ENCODE data around the gene PAK6. TPM values are rescaled to one million over a fixed set of nuclear protein-coding genes. Genes with fewer than 3 reads are reported as not detected.

The PAK6 gene
- polyA plus RNA-seq, 1 donor (not counting 4 experiments of a cell fraction or from before 2014, with no cell fraction given) = 11.5 TPM

DNA sequence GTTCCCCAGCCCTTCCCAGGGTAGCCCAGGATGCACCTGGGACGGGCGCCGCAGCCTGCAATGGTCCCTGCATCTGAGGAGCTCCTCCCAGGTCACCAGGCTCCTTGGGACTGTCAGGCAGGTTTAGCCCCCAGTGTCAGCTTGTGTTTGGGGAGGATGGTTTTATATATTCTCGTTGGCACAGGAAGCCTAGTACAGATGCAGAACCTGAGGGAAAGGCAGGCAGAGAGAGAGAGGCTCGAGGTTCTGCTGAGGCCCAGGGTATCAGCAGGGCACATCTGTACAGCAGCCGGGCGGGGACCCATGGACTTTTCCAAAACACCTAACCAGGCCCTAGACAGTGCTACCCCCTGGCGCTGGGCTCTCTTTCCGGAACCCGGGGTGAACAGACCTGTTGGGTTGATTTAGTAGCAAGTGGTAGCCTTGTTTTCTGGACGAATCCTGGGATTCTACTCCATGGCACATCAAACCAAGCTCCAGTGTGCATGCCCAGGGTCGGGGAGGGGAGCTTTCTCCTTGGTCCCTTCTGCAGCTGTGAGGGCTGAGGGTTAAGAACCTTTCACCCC is 8.6 kb downstream of the PAK6 start:
- dilution Hi-C loops (cut with MboI; ENCODE audit: extremely low pct_ligation_motif_present, low sequenced_read_pairs) = no loop called here

GRCh38 chr15:40248006-40248783 is 9.3 kb downstream of the PAK6 start:
- H3K4me1 ChIP-seq (ENCODE audit: control insufficient read depth, extremely low read depth, insufficient read depth, low read length) = peaks cover 71% of the 10 kb centered on the region
- H3K9me1 ChIP-seq (ENCODE audit: control insufficient read depth, extremely low read depth, insufficient read depth, low read length) = peaks cover 4% of the 10 kb centered on the region
- H3K9ac ChIP-seq (ENCODE audit: control insufficient read depth, extremely low read depth, insufficient read depth, low read length) = no peak overlapping the region
- no peaks in the 10 kb centered on the region for H3K9me3 ChIP-seq (ENCODE audit: control insufficient read depth, low read depth, low read length)
- DNase-seq (ENCODE audit: low read depth, low spot score) (no peak), FAIRE-seq (no peak)
- TF ChIP-seq, protein P1, sequence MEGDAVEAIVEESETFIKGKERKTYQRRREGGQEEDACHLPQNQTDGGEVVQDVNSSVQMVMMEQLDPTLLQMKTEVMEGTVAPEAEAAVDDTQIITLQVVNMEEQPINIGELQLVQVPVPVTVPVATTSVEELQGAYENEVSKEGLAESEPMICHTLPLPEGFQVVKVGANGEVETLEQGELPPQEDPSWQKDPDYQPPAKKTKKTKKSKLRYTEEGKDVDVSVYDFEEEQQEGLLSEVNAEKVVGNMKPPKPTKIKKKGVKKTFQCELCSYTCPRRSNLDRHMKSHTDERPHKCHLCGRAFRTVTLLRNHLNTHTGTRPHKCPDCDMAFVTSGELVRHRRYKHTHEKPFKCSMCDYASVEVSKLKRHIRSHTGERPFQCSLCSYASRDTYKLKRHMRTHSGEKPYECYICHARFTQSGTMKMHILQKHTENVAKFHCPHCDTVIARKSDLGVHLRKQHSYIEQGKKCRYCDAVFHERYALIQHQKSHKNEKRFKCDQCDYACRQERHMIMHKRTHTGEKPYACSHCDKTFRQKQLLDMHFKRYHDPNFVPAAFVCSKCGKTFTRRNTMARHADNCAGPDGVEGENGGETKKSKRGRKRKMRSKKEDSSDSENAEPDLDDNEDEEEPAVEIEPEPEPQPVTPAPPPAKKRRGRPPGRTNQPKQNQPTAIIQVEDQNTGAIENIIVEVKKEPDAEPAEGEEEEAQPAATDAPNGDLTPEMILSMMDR (optimal IDR thresholded peaks at IDR 0.05 in 1 of 3, IDR thresholded peaks at IDR 0.05 in 1 of 3, conservative IDR thresholded peaks at IDR 0.05 in 1 of 3; ENCODE audit: extremely low read depth in 1 of 3, insufficient read depth in 2 of 3, low read length in 3 of 3) = no peak
- TF ChIP-seq EZH2 (IDR thresholded peaks at IDR 0.05; ENCODE audit: low read length) = no peak
- H3K4me3 ChIP-seq (ENCODE audit: control insufficient read depth in 2 of 3, extremely low read depth in 1 of 3, insufficient read depth in 2 of 3, low read depth in 1 of 3, low read length in 3 of 3) = no peak overlapping the region
- H3K27me3 ChIP-seq (ENCODE audit: control insufficient read depth, extremely low read depth, insufficient read depth, low read length) = no peaks in the 10 kb centered on the region
- H2AFZ ChIP-seq (ENCODE audit: control insufficient read depth, low read length) = no peak overlapping the region
- peaks cover 4% of the 10 kb centered on the region for H4K20me1 ChIP-seq (ENCODE audit: control insufficient read depth, extremely low read depth, insufficient read depth, low read length)
- peaks cover 6 to 9% of the 10 kb centered on the region in 2 experiments for H3K36me3 ChIP-seq (ENCODE audit: control insufficient read depth in 2 of 2, extremely low read depth in 1 of 2, insufficient read depth in 2 of 2, low read length in 2 of 2)
- H3K4me2 ChIP-seq (ENCODE audit: control insufficient read depth, extremely low read depth, insufficient read depth, low read depth, low read length) = no peak overlapping the region
- H3K79me2 ChIP-seq (ENCODE audit: control insufficient read depth, insufficient read depth, low read length) = peaks cover 6% of the 10 kb centered on the region
- no peak overlapping the region for H3K27ac ChIP-seq (ENCODE audit: control insufficient read depth, insufficient read depth, low read length)
- dilution Hi-C loops (cut with MboI; ENCODE audit: extremely low pct_ligation_motif_present, low sequenced_read_pairs) = no loop called here

More for the DNA sequence above, 8.6 kb downstream of the PAK6 start:
- Histone ChIP-seq H4K20me1 (ENCODE audit: control insufficient read depth, extremely low read depth, insufficient read depth, low read length) (peaks cover 4% of the 10 kb centered on the region), H3K9me1 (ENCODE audit: control insufficient read depth, extremely low read depth, insufficient read depth, low read length) (peaks cover 6% of the 10 kb centered on the region), H3K4me3 (ENCODE audit: control insufficient read depth in 2 of 3, extremely low read depth in 1 of 3, insufficient read depth in 2 of 3, low read depth in 1 of 3, low read length in 3 of 3) (no peak overlapping the region), H3K36me3 (ENCODE audit: control insufficient read depth in 2 of 2, extremely low read depth in 1 of 2, insufficient read depth in 2 of 2, low read length in 2 of 2) (peaks cover 5 to 9% of the 10 kb centered on the region in 2 experiments), H3K79me2 (ENCODE audit: control insufficient read depth, insufficient read depth, low read length) (peaks cover 6% of the 10 kb centered on the region), H3K27me3 (ENCODE audit: control insufficient read depth, extremely low read depth, insufficient read depth, low read length) (no peaks in the 10 kb centered on the region), H3K4me1 (ENCODE audit: control insufficient read depth, extremely low read depth, insufficient read depth, low read length) (peaks cover 72% of the 10 kb centered on the region), H3K9ac (ENCODE audit: control insufficient read depth, extremely low read depth, insufficient read depth, low read length) (no peak overlapping the region), H2AFZ (ENCODE audit: control insufficient read depth, low read length) (no peak overlapping the region), H3K27ac (ENCODE audit: control insufficient read depth, insufficient read depth, low read length) (no peak overlapping the region), H3K4me2 (ENCODE audit: control insufficient read depth, extremely low read depth, insufficient read depth, low read depth, low read length) (no peak overlapping the region), H3K9me3 (ENCODE audit: control insufficient read depth, low read depth, low read length) (no peaks in the 10 kb centered on the region)
- FAIRE-seq (no peak), DNase-seq (ENCODE audit: low read depth, low spot score) (no peak)
- TF ChIP-seq, protein P1 (optimal IDR thresholded peaks at IDR 0.05 in 1 of 3, IDR thresholded peaks at IDR 0.05 in 1 of 3, conservative IDR thresholded peaks at IDR 0.05 in 1 of 3; ENCODE audit: extremely low read depth in 1 of 3, insufficient read depth in 2 of 3, low read length in 3 of 3) = no peak
- TF ChIP-seq EZH2 (IDR thresholded peaks at IDR 0.05; ENCODE audit: low read length) = no peak

Measured in keratinocyte (primary cell).